ENCODE measurements around the gene EHBP1.

The EHBP1 gene

GRCh38 chr2:62856228-62857040 is 150.9 kb downstream of the EHBP1 start:
- no peak overlapping the region for H3K4me3 ChIP-seq (replicated peaks; ENCODE audit: low read depth, low read length)
- TF ChIP-seq, protein P1, sequence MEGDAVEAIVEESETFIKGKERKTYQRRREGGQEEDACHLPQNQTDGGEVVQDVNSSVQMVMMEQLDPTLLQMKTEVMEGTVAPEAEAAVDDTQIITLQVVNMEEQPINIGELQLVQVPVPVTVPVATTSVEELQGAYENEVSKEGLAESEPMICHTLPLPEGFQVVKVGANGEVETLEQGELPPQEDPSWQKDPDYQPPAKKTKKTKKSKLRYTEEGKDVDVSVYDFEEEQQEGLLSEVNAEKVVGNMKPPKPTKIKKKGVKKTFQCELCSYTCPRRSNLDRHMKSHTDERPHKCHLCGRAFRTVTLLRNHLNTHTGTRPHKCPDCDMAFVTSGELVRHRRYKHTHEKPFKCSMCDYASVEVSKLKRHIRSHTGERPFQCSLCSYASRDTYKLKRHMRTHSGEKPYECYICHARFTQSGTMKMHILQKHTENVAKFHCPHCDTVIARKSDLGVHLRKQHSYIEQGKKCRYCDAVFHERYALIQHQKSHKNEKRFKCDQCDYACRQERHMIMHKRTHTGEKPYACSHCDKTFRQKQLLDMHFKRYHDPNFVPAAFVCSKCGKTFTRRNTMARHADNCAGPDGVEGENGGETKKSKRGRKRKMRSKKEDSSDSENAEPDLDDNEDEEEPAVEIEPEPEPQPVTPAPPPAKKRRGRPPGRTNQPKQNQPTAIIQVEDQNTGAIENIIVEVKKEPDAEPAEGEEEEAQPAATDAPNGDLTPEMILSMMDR (IDR thresholded peaks at IDR 0.05; ENCODE audit: low read depth, low read length, missing control alignments), result no peak
- DNase-seq (ENCODE audit: extremely low read depth, low read depth), result no peak

GRCh38 chr2:62857139-62857931 is 151.8 kb downstream of the EHBP1 start:
- H3K4me3 ChIP-seq (replicated peaks; ENCODE audit: low read depth, low read length), result no peak overlapping the region
- DNase-seq (ENCODE audit: extremely low read depth, low read depth), result no peak
- TF ChIP-seq, protein P1 (IDR thresholded peaks at IDR 0.05; ENCODE audit: low read depth, low read length, missing control alignments), result no peak

DNA sequence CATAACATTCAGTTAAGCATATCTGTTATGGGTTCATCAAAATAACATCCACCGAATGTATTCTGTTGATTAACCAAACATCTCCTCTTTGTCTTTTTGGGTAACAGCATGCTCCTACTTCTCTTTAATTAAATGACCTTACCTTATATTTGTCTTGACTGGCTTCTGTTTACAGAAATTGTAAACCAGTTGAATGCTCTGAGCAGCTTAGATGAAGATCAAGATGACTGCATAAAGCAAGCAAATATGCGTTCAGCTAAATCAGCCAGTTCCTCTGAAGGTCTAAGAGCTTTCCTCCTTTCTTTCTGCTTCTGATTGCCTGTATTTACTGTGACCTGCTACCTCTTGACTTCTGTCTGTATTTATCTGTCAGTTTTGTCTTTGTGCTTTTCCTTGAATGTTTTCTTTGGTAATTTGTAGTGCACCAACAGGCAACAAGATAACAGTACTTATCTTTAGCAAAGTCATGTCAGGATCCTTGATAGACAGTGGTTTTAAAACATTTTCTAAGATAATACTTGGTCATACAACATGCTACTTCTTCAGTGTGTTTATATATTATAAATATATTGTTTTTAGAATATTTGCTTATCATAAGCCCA is 152.8 kb downstream of the EHBP1 start:
- DNase-seq (ENCODE audit: extremely low read depth, low read depth), result no peak
- H3K4me3 ChIP-seq (replicated peaks; ENCODE audit: low read depth, low read length), result no peak overlapping the region
- TF ChIP-seq, protein P1 (IDR thresholded peaks at IDR 0.05; ENCODE audit: low read depth, low read length, missing control alignments), result no peak

DNA sequence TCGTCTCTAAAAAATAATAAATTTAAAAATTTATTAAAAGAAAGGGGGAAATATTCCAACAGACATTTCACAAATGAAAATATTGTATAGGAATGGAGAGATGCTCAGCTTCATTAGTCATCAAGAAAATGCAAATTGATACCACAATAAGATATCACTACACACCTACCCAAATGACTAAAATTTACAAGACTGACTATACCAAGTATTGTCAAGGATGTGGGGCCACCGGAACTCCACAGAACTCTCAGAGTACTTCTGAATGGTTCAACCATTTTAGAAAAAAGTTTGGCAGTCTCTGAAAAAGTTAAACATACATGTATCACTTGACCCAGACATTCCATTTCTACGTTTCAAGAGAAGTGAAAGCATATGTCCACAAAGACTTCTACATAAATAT is 163.4 kb downstream of the EHBP1 start:
- no peak overlapping the region for H3K4me3 ChIP-seq (replicated peaks; ENCODE audit: low read depth, low read length)
- no peak for DNase-seq (ENCODE audit: extremely low read depth, low read depth)
- TF ChIP-seq, protein P1 (IDR thresholded peaks at IDR 0.05; ENCODE audit: low read depth, low read length, missing control alignments), result no peak

DNA sequence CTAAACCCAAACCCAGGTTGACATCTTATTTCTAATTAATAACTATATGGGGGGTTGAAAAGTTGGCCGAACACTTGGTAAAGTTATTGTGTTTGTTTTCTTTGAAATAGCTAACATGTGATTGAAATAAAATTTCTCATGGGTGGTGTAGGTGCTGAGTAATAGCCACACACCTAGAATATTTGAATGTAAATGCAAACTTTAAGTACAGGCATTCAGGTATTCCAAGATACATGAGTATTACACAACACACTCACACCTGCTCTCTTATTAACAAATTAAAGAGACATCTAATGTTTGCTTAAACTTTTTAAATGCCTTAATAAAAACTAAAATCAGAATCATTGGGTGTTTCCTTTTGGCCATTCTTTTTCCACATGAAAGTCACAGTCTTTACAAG is 165.5 kb downstream of the EHBP1 start:
- TF ChIP-seq, protein P1 (IDR thresholded peaks at IDR 0.05; ENCODE audit: low read depth, low read length, missing control alignments), result no peak
- H3K4me3 ChIP-seq (replicated peaks; ENCODE audit: low read depth, low read length), result no peak overlapping the region
- no peak for DNase-seq (ENCODE audit: extremely low read depth, low read depth)

- H3K4me3 ChIP-seq (replicated peaks; ENCODE audit: low read depth, low read length), result no peak overlapping the region
- DNase-seq (ENCODE audit: extremely low read depth, low read depth), result no peak
- TF ChIP-seq, protein P1 (IDR thresholded peaks at IDR 0.05; ENCODE audit: low read depth, low read length, missing control alignments), result no peak
These were observed 166.0 kb downstream of the EHBP1 start for GRCh38 chr2:62871506-62871905.

All from HFF-Myc (cell line).